Globus pallidus (tissue), 1 donor: ENCODE results near the gene RERE.
"Not testable (repeated sequence)": the region's sequence is repeated elsewhere in the genome, so short reads cannot be mapped to it uniquely, and the experiment has no call there.

ENCODE experiments used
- DNase-seq: peaks from one replicate; pipeline ENCODE4 v3.0.0-alpha.2; 2015; ENCODE audit warnings: low spot score

The RERE gene

DNA sequence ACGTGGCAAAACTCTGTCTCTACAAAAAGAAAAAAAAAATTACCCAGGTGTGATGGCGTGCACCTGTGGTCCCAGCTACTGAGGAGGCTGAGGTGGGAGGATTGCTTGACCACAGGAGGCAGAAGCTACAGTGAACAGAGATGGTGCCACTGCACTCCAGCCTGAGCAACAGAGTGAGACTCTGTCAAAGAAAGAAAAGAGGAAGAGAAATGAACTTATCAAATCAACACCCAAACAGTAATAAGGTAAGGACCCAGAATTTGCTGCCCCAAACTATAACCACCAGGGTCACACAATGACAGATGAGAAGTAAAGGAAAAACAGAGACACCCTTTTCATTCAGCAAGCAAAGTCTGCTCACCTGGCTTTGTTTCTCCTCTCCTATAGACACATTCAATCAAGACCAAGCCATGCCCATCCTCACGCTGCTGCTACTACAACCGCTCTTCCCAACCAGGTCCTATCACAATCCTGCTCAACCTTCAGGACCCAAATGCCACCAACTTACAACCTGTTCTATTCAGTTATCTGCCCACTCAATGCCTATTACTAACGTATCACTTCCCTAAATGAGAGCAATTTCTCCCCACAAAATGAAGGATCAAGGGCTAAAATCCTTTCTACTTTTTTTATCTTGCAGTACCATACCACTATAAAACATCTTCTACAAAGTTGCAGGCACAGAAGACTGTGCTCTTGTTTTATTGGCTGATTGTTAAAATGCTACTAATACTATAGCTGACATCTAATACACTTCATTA, 183.5 kb downstream of the RERE start:
- no peak for DNase-seq

- peak; percentile 71 for DNase-seq
Observed at GRCh38 chr1:8632102-8632501, 185.3 kb downstream of the RERE start.

- DNase-seq = no peak
Observed at GRCh38 chr1:8631163-8631562, 186.3 kb downstream of the RERE start.

GRCh38 chr1:8629241-8630091, 188.0 kb downstream of the RERE start:
- peak; percentile 79 for DNase-seq

- DNase-seq = no peak
Observed at GRCh38 chr1:8628606-8629005, 188.8 kb downstream of the RERE start.

- no peak for DNase-seq
Observed at GRCh38 chr1:8627728-8628127, 189.7 kb downstream of the RERE start.

- DNase-seq = no peak
Observed at GRCh38 chr1:8625981-8626898, 191.2 kb downstream of the RERE start.

DNA sequence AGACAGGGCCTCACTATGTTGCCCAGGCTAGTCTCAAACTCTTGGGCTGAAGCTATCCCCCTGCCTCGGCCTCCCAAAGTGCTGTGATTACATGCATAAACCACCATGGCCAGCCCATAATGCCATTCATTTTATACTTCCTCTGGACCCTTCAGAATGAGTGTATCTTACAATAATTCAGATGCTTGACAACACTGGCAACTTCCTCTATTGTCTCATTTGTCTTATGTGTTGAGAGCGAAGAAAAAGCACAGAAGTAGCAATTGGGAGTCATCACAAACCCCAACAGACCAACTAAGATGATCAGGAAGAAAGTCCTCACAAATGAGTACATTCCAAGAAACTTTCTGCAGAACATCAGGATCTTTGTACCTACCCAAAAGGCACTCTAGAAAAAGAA, 191.9 kb downstream of the RERE start:
- no peak for DNase-seq

- not testable (repeated sequence) for DNase-seq
Observed at GRCh38 chr1:8623651-8624192, 193.7 kb downstream of the RERE start.

DNA sequence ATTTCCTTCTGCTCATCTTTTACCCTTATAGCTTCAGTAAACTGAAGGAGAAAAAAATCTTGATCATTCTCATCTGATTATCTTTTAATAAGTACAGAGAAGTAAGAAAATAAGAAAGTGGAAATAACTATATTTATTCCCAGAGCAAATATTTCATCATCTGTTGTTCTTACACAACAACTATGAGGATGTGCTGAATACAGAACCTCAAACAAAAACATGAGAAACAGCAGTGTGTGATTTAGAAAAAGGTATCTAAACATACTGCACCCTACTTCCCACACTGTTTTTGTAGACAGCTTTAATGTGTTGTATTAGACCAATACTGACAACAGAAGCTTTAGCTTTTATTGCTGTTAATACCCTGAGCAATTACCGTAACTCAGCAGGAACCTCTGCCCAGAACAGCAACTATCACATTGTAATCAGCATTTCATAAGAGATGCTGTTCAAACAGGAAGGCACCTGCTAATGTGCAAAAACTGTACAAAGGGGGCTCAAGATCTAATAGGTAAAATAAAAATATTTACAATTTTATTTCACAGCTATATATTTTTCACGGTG, 195.6 kb downstream of the RERE start:
- not testable (repeated sequence) for DNase-seq

DNA sequence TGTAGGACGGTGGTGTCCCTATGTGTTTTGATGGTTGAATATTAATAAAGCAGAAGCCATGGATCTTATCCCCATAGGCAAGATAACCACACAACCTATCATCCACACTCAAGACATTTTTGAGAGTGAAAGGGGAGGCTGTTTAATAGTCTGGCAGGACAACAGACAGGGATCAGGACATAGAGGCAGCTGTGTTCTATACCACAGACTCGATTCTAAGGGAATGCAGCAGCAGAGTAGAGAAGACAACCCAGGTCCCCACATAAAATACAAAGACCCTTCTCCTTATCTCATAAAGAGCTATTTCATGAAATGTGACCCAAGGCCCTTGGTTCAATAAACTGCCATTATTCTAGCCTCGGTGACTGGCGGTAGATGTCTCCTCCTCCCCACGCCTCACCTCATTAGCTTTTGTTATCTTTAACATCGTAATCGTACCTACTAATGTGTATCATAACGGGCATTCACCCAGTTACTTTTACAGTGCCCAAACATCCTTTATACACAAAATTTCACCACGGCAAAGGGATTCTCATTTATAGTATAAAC, 196.3 kb downstream of the RERE start:
- not testable (repeated sequence) for DNase-seq

DNA sequence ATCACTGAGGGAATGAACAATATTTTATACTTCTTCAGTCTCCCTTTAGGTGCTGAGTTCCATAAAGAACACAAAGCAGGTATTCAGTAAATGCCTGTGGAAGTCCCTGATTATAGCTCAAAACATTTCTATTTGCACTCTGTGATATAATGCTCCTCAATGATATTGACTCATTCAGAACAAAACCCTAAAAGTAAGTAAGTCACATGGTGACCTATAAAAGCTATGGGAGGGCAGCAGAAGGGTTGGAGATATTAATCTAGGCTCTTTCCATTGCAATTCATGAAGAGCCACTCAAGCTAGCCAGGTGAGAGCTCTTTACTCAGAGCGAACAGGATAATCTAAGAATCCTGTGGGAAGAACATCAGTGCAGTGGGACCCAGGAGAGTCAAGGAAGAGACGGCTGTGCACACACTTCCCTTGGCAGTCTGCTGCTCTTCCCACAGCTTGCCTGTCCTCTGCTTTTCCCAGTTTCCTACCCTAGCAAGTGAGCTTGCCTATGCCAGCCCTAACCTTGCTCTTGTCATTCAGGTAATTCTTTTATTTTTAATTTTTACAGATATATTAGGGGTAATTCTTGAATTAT, 197.4 kb downstream of the RERE start:
- DNase-seq = not testable (repeated sequence)

DNA sequence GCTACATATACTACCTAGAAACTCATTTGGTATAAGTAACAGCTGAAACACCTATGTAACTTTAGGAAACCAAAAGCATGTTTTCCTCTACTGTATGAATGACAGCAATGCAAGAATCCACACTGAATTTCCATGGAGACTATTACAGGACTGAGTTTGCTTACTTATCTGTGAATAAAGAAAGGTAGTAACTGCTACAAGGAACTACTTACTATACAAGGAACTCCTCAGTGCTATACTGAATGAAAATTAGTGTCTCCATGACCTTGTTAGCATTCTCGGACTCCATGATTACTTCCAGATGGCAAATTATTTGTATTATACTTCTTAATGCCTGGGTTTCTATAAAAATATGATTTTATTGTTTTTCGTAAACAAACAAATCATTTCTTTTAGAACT, 198.0 kb downstream of the RERE start:
- not testable (repeated sequence) for DNase-seq

DNA sequence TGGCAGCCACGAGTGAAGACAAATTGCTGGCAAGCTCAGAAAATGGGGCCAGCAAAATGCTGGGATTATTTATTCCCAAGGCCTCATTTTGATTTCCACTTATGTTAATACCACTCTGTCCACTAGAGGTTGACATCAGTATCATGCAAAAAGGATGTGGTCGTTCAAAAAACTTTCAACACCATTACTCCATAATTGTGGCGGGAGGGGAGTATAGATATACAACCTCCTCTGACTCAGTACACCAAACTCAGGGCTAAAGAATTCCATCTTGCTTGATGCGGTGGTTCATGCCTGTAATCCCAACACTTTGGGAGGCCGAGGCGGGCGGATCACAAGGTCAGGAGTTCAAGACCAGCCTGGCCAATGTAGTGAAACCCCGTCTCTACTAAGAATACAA, 200.6 kb downstream of the RERE start:
- DNase-seq = not testable (repeated sequence)

- DNase-seq = not testable (repeated sequence)
Observed at GRCh38 chr1:8611634-8612515, 205.6 kb downstream of the RERE start.

GRCh38 chr1:8607906-8608305, 209.5 kb downstream of the RERE start:
- no peak for DNase-seq

GRCh38 chr1:8604041-8604945, 213.1 kb downstream of the RERE start:
- no peak for DNase-seq

- no peak for DNase-seq
Observed at GRCh38 chr1:8603220-8603616, 214.2 kb downstream of the RERE start.
